ENCODE results near the gene CPAMD8.

The CPAMD8 gene

GRCh38 chr19:16957855-16958254 is 68.8 kb downstream of the CPAMD8 start:
- DNase-seq (ENCODE audit: low read depth) = no peak
- no peak for TF ChIP-seq CTCF (IDR thresholded peaks at IDR 0.05; ENCODE audit: insufficient read depth, low read depth, low read length, missing control alignments)
- no peak overlapping the region for H3K4me3 ChIP-seq (ENCODE audit: low read depth, low read length)

- no peak overlapping the region for H3K4me3 ChIP-seq (ENCODE audit: low read depth, low read length)
- no peak for DNase-seq (ENCODE audit: low read depth)
- no peak for TF ChIP-seq CTCF (IDR thresholded peaks at IDR 0.05; ENCODE audit: insufficient read depth, low read depth, low read length, missing control alignments)
Measured at GRCh38 chr19:16957151-16957701, 69.4 kb downstream of the CPAMD8 start.

DNA sequence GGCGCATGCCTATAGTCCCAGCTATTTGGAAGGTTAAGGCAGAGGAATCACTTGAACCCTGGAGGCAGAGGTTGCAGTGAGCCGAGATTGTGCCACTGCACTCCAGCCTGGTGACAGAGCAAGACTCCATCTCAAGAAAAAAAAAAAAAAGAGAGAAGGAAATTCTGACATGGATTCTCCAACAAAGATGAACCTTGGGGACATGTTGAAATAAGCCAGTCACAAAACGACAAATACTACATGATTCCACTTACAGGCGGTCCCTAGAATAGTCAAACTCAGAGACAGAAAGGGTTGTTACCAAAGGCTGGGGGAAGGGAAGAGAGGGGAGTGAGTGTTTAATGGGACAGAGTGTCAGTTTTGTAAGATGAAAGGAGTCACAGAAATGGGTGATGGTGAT is 71.4 kb downstream of the CPAMD8 start:
- no peak for DNase-seq (ENCODE audit: low read depth)
- H3K4me3 ChIP-seq (ENCODE audit: low read depth, low read length) = no peak overlapping the region
- TF ChIP-seq CTCF (IDR thresholded peaks at IDR 0.05; ENCODE audit: insufficient read depth, low read depth, low read length, missing control alignments) = no peak

DNA sequence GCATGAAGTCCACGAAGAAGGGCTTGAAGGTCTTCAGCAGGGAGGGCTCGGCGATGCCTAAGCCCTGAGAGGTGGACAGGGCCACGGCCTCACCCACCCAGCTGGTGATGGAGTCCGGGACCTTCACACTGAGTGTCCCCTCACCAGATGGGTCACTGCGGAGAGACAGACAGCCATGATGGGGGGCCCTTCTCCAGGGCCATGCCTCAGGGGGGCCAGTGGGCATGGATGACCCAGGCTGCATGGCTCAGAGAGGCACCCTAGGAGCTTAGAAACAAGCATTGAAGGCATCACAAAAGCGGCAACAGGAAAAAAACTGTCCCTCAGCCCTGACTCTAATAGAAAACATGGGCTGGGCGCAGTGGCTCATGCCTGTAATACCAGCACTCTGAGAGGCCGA is 74.6 kb downstream of the CPAMD8 start:
- TF ChIP-seq CTCF (IDR thresholded peaks at IDR 0.05; ENCODE audit: insufficient read depth, low read depth, low read length, missing control alignments) = no peak
- DNase-seq (ENCODE audit: low read depth) = no peak
- no peak overlapping the region for H3K4me3 ChIP-seq (ENCODE audit: low read depth, low read length)

GRCh38 chr19:16951529-16951928 is 75.1 kb downstream of the CPAMD8 start:
- no peak for TF ChIP-seq CTCF (IDR thresholded peaks at IDR 0.05; ENCODE audit: insufficient read depth, low read depth, low read length, missing control alignments)
- no peak overlapping the region for H3K4me3 ChIP-seq (ENCODE audit: low read depth, low read length)
- DNase-seq (ENCODE audit: low read depth) = no peak

DNA sequence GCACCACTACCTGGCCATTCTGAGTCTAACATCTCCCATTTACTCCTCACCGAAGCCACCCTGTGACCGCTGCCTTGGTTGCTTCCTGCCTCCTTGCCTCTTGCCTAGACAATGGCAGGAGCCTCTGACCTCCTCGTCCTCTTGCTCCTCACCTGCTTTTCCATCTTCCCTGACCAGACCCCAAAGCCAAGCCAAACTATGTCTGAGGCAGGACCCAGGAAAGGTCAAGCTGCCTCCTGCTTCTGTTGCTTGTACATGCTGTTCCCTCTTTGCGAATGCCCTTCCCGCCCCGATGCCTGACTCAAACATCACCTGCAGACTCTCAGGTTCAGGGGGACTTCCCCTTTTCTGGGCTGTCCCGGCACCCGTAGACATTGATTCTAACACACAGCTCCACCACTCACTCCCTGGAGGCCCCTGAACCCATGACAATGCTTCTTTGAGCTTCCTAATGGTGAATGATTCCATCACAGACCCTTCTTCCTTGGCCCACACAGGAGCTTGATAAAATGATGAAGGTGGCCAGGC is 77.0 kb downstream of the CPAMD8 start:
- H3K4me3 ChIP-seq (ENCODE audit: low read depth, low read length) = no peak overlapping the region
- no peak for DNase-seq (ENCODE audit: low read depth)
- TF ChIP-seq CTCF (IDR thresholded peaks at IDR 0.05; ENCODE audit: insufficient read depth, low read depth, low read length, missing control alignments) = no peak

Data from GM12865 (cell line).